ENCODE measurements around the gene DEPP1. TPM values are rescaled to one million over a fixed set of nuclear protein-coding genes. Genes with fewer than 3 reads are reported as not detected.

DEPP1 gene
- total RNA-seq, 1 experiment from 2014 or later: 3.8 TPM

DNA sequence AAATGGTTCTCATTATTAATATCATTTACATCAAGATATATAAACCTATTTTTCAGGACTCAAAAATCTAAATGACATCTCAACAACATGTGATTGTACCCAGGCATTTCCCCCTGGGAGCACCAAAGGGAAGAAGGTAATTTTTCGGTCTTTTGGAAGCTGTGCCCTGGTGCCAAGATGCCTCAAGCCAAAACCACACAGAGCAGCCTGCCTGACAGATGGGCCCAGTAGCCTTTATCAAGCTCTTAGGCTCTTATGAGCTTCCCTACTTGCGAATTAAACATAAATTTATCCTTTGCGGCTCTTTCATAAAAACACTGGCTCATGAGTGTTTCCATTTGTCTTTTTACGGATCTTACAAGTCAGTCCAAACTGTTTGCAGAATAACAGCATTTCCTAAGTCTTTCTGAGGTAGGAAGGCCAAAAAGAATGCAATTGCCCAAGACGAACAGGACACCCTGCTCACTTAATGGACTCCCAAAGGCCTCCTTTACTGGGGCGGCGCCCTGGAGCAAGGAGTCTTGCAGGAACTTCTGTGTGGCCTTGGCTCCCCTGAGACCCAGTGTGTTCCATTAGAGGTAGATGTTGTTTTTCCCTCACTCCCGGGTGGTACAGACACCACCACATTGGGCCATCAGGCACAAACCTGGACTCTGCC lies 23.1 kb downstream of the DEPP1 start:
- Histone ChIP-seq H3K4me1 (ENCODE audit: control insufficient read depth in 1 of 2, insufficient read depth in 2 of 2, low read length in 2 of 2) (peaks cover 3 to 17% of the 10 kb centered on the region in 2 experiments; a peak in 3 of 4 replicates), H3K4me2 (ENCODE audit: low read length) (no peak overlapping the region), H3K9me2 (ENCODE audit: insufficient read depth) (no peaks in the 10 kb centered on the region), H3K27me3 (ENCODE audit: insufficient read depth, low read length) (no peaks in the 10 kb centered on the region), H3K9me3 (ENCODE audit: control insufficient read depth in 1 of 2, insufficient read depth in 1 of 2, low read depth in 1 of 2, low read length in 2 of 2) (no peaks in the 10 kb centered on the region), H2AFZ (ENCODE audit: low read depth, low read length, poor library complexity, severe bottlenecking) (no peak overlapping the region), H3K9ac (ENCODE audit: low read length) (no peak overlapping the region), H3K79me2 (ENCODE audit: insufficient read depth, low read length) (no peaks in the 10 kb centered on the region), H3K27ac (ENCODE audit: low read depth, low read length) (no peak overlapping the region), H3K4me3 (replicated peaks in 1 of 2; ENCODE audit: low read depth in 1 of 2, low read length in 2 of 2) (no peak overlapping the region), H3K36me3 (ENCODE audit: control insufficient read depth in 1 of 2, insufficient read depth in 2 of 2, low read length in 2 of 2) (no peaks in the 10 kb centered on the region), H4K20me1 (ENCODE audit: insufficient read depth) (no peaks in the 10 kb centered on the region)
- intact Hi-C loops (cut with micrococcal nuclease): no loop called here
- CTCF ChIA-PET: no interaction called here
- RAD21 ChIA-PET (ENCODE audit: low non-redundant PET in 1 of 2, low total read pairs in 2 of 2, uncharacterized antibody in 2 of 2, unreplicated experiment in 2 of 2): no interaction called here
- no peak for DNase-seq (ENCODE audit: low read depth, low spot score)
- ATAC-seq: no peak
- BruUV-seq (replicated peaks): no TSS peak
- TF ChIP-seq SRF (IDR thresholded peaks at IDR 0.05; ENCODE audit: low read depth) (no peak), ZFX (IDR thresholded peaks at IDR 0.05) (no peak), JUND (IDR thresholded peaks at IDR 0.05) (no peak), ELF1 (IDR thresholded peaks at IDR 0.05; ENCODE audit: borderline replicate concordance, low read depth) (no peak), SIN3A (IDR thresholded peaks at IDR 0.05; ENCODE audit: low read depth) (no peak), FOSL1 (IDR thresholded peaks at IDR 0.05; ENCODE audit: low read depth) (no peak), CBX3 (IDR thresholded peaks at IDR 0.05; ENCODE audit: low read depth) (no peak)
- TF ChIP-seq, protein P1, sequence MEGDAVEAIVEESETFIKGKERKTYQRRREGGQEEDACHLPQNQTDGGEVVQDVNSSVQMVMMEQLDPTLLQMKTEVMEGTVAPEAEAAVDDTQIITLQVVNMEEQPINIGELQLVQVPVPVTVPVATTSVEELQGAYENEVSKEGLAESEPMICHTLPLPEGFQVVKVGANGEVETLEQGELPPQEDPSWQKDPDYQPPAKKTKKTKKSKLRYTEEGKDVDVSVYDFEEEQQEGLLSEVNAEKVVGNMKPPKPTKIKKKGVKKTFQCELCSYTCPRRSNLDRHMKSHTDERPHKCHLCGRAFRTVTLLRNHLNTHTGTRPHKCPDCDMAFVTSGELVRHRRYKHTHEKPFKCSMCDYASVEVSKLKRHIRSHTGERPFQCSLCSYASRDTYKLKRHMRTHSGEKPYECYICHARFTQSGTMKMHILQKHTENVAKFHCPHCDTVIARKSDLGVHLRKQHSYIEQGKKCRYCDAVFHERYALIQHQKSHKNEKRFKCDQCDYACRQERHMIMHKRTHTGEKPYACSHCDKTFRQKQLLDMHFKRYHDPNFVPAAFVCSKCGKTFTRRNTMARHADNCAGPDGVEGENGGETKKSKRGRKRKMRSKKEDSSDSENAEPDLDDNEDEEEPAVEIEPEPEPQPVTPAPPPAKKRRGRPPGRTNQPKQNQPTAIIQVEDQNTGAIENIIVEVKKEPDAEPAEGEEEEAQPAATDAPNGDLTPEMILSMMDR (IDR thresholded peaks at IDR 0.05 in 2 of 3, conservative IDR thresholded peaks at IDR 0.05 in 1 of 3; ENCODE audit: borderline replicate concordance in 1 of 3, insufficient read depth in 1 of 3, low read depth in 2 of 3, low read length in 2 of 3): no peak
- TF ChIP-seq, protein P2, sequence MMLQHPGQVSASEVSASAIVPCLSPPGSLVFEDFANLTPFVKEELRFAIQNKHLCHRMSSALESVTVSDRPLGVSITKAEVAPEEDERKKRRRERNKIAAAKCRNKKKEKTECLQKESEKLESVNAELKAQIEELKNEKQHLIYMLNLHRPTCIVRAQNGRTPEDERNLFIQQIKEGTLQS (IDR thresholded peaks at IDR 0.05): no peak
- POLR2A ChIA-PET: no interaction called here
